Measurements from ENCODE around the gene ALOXE3. TPM values are rescaled to one million over a fixed set of nuclear protein-coding genes. Genes with fewer than 3 reads are reported as not detected.

The ALOXE3 gene
- total RNA-seq, 4 donors from 2014 or later: not detected

DNA sequence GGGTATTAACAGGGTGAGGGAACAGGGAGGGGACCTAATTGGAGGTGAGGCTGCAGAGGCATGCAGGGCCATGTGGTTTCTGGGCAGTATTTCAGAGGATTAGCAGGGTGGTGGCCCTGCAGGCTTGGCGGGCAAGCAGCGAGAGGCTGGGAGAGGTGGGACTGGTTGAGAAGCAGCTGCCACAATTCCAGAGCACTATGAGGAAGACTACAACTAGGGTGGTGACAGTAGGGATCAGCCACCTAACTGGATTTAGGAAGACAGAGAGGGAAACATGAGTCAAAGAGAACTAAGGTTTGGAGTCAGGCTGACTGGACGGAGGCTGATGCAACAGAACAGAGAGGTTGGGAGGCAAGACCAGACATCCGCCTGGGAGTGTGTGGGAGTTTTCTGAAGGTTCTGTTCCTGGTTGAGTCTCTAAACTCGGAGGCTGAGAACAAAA lies 12.3 kb downstream of the ALOXE3 start:
- H3K9me3 ChIP-seq: no peaks in the 10 kb centered on the region
- no peaks in the 10 kb centered on the region for H3K36me3 ChIP-seq
- H3K27ac ChIP-seq (replicated peaks in 1 of 4): no peak overlapping the region
- intact Hi-C loops (cut with DNase I): no loop called here
- peaks cover 8 to 51% (median 16%) of the 10 kb centered on the region in 4 donors for H3K27me3 ChIP-seq
- WGBS: 75% methylated on average over 5 of the region's 5 CpGs
- DNase-seq (ENCODE audit: extremely low spot score): no peak
- peaks cover 7 to 11% (median 10%) of the 10 kb centered on the region in 4 donors for H3K4me1 ChIP-seq
- H3K4me3 ChIP-seq: no peak overlapping the region
- TF ChIP-seq, protein P1, sequence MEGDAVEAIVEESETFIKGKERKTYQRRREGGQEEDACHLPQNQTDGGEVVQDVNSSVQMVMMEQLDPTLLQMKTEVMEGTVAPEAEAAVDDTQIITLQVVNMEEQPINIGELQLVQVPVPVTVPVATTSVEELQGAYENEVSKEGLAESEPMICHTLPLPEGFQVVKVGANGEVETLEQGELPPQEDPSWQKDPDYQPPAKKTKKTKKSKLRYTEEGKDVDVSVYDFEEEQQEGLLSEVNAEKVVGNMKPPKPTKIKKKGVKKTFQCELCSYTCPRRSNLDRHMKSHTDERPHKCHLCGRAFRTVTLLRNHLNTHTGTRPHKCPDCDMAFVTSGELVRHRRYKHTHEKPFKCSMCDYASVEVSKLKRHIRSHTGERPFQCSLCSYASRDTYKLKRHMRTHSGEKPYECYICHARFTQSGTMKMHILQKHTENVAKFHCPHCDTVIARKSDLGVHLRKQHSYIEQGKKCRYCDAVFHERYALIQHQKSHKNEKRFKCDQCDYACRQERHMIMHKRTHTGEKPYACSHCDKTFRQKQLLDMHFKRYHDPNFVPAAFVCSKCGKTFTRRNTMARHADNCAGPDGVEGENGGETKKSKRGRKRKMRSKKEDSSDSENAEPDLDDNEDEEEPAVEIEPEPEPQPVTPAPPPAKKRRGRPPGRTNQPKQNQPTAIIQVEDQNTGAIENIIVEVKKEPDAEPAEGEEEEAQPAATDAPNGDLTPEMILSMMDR (IDR thresholded peaks at IDR 0.05): no peak
- TF ChIP-seq POLR2AphosphoS5 (IDR thresholded peaks at IDR 0.05) (no peak), EP300 (IDR thresholded peaks at IDR 0.05) (no peak), POLR2A (IDR thresholded peaks at IDR 0.05; ENCODE audit: low read depth) (no peak)

DNA sequence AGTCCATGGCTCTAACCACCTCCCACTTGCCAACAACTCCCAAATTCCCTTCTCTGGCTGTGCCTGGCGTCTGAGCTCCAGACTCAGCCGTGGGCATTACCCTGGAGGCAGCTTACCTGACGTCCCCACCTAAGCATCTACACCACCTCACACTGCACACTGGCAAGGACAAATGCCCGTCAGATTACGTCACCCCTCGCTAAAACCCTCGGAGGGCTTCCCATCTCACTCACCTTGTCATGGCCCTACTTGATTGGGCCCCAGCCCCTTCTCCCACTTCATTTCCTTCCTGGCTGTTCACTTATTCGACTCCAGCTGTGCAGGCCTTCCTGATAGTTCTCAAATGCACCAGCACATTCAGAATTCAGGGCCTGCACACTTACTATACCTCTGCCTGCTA lies 13.4 kb downstream of the ALOXE3 start:
- TF ChIP-seq, protein P1 (IDR thresholded peaks at IDR 0.05): no peak
- TF ChIP-seq EP300 (IDR thresholded peaks at IDR 0.05) (no peak), POLR2A (IDR thresholded peaks at IDR 0.05; ENCODE audit: low read depth) (no peak), POLR2AphosphoS5 (IDR thresholded peaks at IDR 0.05) (no peak)
- H3K9me3 ChIP-seq: no peaks in the 10 kb centered on the region
- DNase-seq (ENCODE audit: extremely low spot score): no peak
- H3K27me3 ChIP-seq: peaks cover 6 to 40% (median 6%) of the 10 kb centered on the region in 4 donors
- intact Hi-C loops (cut with DNase I): no loop called here
- H3K4me3 ChIP-seq: no peak overlapping the region
- no peak overlapping the region for H3K27ac ChIP-seq (replicated peaks in 1 of 4)
- 68% methylated on average over 8 of the region's 8 CpGs for WGBS
- peaks cover 2 to 5% (median 4%) of the 10 kb centered on the region in 4 donors for H3K4me1 ChIP-seq
- no peaks in the 10 kb centered on the region for H3K36me3 ChIP-seq

DNA sequence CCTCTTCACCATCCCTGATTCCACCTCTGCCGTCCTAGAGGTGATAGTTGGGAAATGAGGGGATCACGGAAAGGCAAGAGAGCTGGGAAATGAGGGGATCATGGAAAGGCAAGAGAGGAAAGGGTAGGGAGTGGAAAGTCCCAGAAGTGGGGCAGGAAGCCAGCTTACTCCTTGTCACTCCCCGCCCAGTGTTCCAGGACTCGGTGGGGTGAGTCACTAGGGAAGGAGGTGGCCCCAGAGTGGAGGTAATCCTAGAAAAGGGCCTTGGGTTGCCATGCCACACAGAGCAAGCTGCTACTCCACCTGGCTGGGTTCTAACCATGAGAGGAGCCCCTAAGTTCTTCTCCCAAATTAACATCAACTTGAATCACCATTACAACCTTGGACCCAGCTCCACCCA lies 14.8 kb downstream of the ALOXE3 start:
- 77% methylated on average over 4 of the region's 4 CpGs for WGBS
- TF ChIP-seq EP300 (IDR thresholded peaks at IDR 0.05) (no peak), POLR2AphosphoS5 (IDR thresholded peaks at IDR 0.05) (no peak), POLR2A (IDR thresholded peaks at IDR 0.05; ENCODE audit: low read depth) (no peak)
- TF ChIP-seq, protein P1 (IDR thresholded peaks at IDR 0.05): no peak
- intact Hi-C loops (cut with DNase I): no loop called here

GRCh38 chr17:8101721-8102120 lies 16.6 kb downstream of the ALOXE3 start:
- intact Hi-C loops (cut with DNase I): no loop called here

More for the DNA sequence above, 14.8 kb downstream of the ALOXE3 start:
- Histone ChIP-seq H3K36me3 (no peaks in the 10 kb centered on the region), H3K27ac (replicated peaks in 1 of 4) (no peak overlapping the region), H3K4me3 (no peak overlapping the region), H3K9me3 (no peaks in the 10 kb centered on the region), H3K27me3 (peaks cover 0 to 27% (median 0%) of the 10 kb centered on the region in 4 donors), H3K4me1 (no peaks in the 10 kb centered on the region)
- DNase-seq (ENCODE audit: extremely low spot score): no peak

More at GRCh38 chr17:8101721-8102120, 16.6 kb downstream of the ALOXE3 start:
- WGBS: 72% methylated on average over 4 of the region's 6 CpGs
- TF ChIP-seq POLR2AphosphoS5 (IDR thresholded peaks at IDR 0.05) (no peak), POLR2A (IDR thresholded peaks at IDR 0.05; ENCODE audit: low read depth) (no peak), EP300 (IDR thresholded peaks at IDR 0.05) (no peak)
- TF ChIP-seq, protein P1 (IDR thresholded peaks at IDR 0.05): no peak
- Histone ChIP-seq H3K27ac (replicated peaks in 1 of 4) (no peak overlapping the region), H3K27me3 (peaks cover 0 to 21% (median 0%) of the 10 kb centered on the region in 4 donors), H3K4me1 (no peaks in the 10 kb centered on the region), H3K4me3 (no peak overlapping the region), H3K9me3 (no peaks in the 10 kb centered on the region), H3K36me3 (no peaks in the 10 kb centered on the region)
- DNase-seq (ENCODE audit: extremely low spot score): no peak
